HL-60 (cell line): Measurements from ENCODE around the gene PIP5KL1.

Experiments
- CTCF ChIP-seq: IDR thresholded peaks from one replicate; pipeline ENCODE4 v1.5.1; 2011; ENCODE audit warnings: low read length, control low read depth, inconsistent platforms; ENCODE audit not compliant: insufficient read depth
- GABPA ChIP-seq: IDR thresholded peaks from 2 replicates; pipeline ENCODE4 v1.6.1; 2012; ENCODE audit warnings: low read depth
- POLR2AphosphoS5 ChIP-seq: IDR thresholded peaks from 2 replicates; pipeline ENCODE4 v1.6.1; 2012; ENCODE audit warnings: low read depth
- REST ChIP-seq: IDR thresholded peaks from 2 replicates; pipeline ENCODE4 v1.6.1; 2012; ENCODE audit warnings: low read depth; ENCODE audit not compliant: insufficient replicate concordance
- SPI1 ChIP-seq: IDR thresholded peaks from 2 replicates; pipeline ENCODE4 v1.6.1; 2012; ENCODE audit warnings: low read depth, mild to moderate bottlenecking, borderline replicate concordance

- TF ChIP-seq POLR2AphosphoS5 (no peak), CTCF (no peak), REST (no peak), GABPA (no peak), SPI1 (no peak)
Observed at GRCh38 chr9:127968042-127968441, 37.5 kb upstream of the PIP5KL1 start.
